Kasumi-1 (cell line): ENCODE measurements around the gene MAOA.

ENCODE experiments used
- DNase-seq, 2 experiments: peaks; one replicate each; lab custom pipeline; 2025; lab: John Stamatoyannopoulos, UW

The MAOA gene

GRCh38 chrX:43785930-43786591, 130.0 kb downstream of the MAOA start:
- DNase-seq, result no peak
